ENCODE measurements around the gene DYNC1H1.

DNA sequence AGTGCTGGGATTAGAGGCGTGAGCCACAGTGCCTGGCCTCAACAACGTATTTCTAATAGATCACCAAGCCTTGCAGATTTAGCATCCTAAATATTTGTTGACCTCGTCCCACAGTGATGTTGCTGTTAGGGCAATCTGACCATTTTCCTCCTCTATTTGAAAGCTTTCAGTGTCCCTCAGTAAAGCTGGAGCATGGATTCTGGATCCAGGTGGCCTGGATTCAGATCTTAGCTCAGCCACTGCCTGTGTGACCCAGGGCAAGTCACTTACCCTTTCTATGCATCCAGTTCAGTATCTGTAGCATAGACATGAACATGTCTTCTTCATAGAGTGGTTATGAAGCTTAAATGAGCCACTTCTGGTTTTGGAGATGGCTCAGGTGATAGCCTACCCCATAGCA, 126.3 kb downstream of the DYNC1H1 start:
- TF ChIP-seq, protein P1, sequence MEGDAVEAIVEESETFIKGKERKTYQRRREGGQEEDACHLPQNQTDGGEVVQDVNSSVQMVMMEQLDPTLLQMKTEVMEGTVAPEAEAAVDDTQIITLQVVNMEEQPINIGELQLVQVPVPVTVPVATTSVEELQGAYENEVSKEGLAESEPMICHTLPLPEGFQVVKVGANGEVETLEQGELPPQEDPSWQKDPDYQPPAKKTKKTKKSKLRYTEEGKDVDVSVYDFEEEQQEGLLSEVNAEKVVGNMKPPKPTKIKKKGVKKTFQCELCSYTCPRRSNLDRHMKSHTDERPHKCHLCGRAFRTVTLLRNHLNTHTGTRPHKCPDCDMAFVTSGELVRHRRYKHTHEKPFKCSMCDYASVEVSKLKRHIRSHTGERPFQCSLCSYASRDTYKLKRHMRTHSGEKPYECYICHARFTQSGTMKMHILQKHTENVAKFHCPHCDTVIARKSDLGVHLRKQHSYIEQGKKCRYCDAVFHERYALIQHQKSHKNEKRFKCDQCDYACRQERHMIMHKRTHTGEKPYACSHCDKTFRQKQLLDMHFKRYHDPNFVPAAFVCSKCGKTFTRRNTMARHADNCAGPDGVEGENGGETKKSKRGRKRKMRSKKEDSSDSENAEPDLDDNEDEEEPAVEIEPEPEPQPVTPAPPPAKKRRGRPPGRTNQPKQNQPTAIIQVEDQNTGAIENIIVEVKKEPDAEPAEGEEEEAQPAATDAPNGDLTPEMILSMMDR (IDR thresholded peaks at IDR 0.05), result no peak
- TF ChIP-seq POLR2A (IDR thresholded peaks at IDR 0.05; ENCODE audit: low read depth), result no peak
- TF ChIP-seq POLR2AphosphoS5 (IDR thresholded peaks at IDR 0.05), result no peak

All from esophagus muscularis mucosa (tissue), 3 donors.